Ovary (tissue), 9 donors: ENCODE results near the gene SNX5. TPM values are rescaled to one million over a fixed set of nuclear protein-coding genes. Genes with fewer than 3 reads are reported as not detected.

Experiments used
- DNase-seq, 5 donors: peaks; one replicate each; pipeline ENCODE4 v3.0.0-alpha.2; 2019 to 2020
- H3K27ac ChIP-seq, 2 donors: fragments of 200-600 bp; one replicate each; pipeline versions ENCODE4 v1.5.1 to v1.8.0; 2019 to 2022
- H3K27me3 ChIP-seq: fragments of 200-600 bp; one replicate; pipeline ENCODE4 v1.8.0; 2022
- H3K36me3 ChIP-seq: fragments of 200-600 bp; sonication (generic); one replicate; pipeline ENCODE4 v1.5.1; 2019
- H3K4me1 ChIP-seq: one replicate; pipeline ENCODE4 v1.8.1; 2013; ENCODE audit warnings: mild to moderate bottlenecking, moderate library complexity; ENCODE audit not compliant: insufficient read depth
- H3K4me3 ChIP-seq: fragments of 200-600 bp; sonication (generic); one replicate; pipeline ENCODE4 v1.5.1; 2017
- H3K9me3 ChIP-seq, 2 donors: fragments of 200-600 bp in 1 of 2; sonication (generic) in 1 of 2; one replicate each; pipeline versions ENCODE4 v1.5.1 to v1.8.1; 2013 to 2019; ENCODE audit warnings: mild to moderate bottlenecking in 1 of 2, moderate library complexity in 1 of 2
- EP300 ChIP-seq: sonication (generic); formaldehyde crosslinking; IDR thresholded peaks from one replicate; pipeline ENCODE4 v1.6.1; 2017; ENCODE audit warnings: antibody characterized with exemption
- POLR2A ChIP-seq: fragments of 450-650 bp; IDR thresholded peaks from one replicate; pipeline ENCODE4 v1.6.1; 2017; ENCODE audit warnings: antibody characterized with exemption, mild to moderate bottlenecking, moderate library complexity
- WGBS, 3 donors: extraction: QIAGEN DNeasy Blood & Tissue Kit in 1 of 3; methylation state at CpG; one replicate each; pipeline versions ENCODE4 v1.1.5 to v1.1.7; 2013 to 2017; 5-methylcytosine and 5-hydroxymethylcytosine counted together
- intact Hi-C, 4 donors: fragments of 100-400 bp; cut with DNase I; formaldehyde crosslinking; loops; one replicate each; pipeline versions ENCODE4 v1.11.0 to v1.15.1; 2022 to 2023
- polyA plus RNA-seq, 2 donors: library from polyadenylated mRNA; stranded (reverse); fragments of 200-250 nt in 1 of 2; fragments of 350-450 nt in 1 of 2; fragmentation: Illumina TruSeq in 1 of 2; extraction: RNeasy Lipid Tissue Mini Kit (QIAGEN cat#74804) in 1 of 2; gene quantifications; one replicate each; pipeline ENCODE4 v1.2.3, GENCODE V29; 2013 to 2014
- total RNA-seq, 7 donors: library from RNA; depleted of rRNA in 2 of 7; stranded (reverse); fragments of >200 nt in 2 of 7; fragmentation: NEBNext Ultra II Directional in 3 of 7; extraction: Animal tissue kit (Norgen Biotek cat#: 25700) in 3 of 7; gene quantifications; one replicate each; pipeline versions ENCODE4 v1.1.0 to v1.2.4, GENCODE V29; 2016 to 2023
- TF ChIP-seq, protein P1 (sequence below), 3 donors: fragments of 450-650 bp in 2 of 3; fragments of 200-600 bp in 1 of 3; IDR thresholded peaks; one replicate each; pipeline versions ENCODE4 v1.5.1 to v1.8.0; 2016 to 2022; ENCODE audit warnings: antibody characterized with exemption in 3 of 3, mild to moderate bottlenecking in 1 of 3
- donor health status: DM: no; HTN: no; CAD: no; lungs with moderate emphysema.
- donor health status: DM: no; HTN: no; CAD: no.
- donor health status: Bipolar disorder and iron deficiency.
- donor health status: DM: yes; HTN: yes; CAD: no.
- donor health status: DM: no; HTN: no; CAD: no.
- donor health status: DM: yes; HTN: yes; CAD: no.

Gene SNX5
- total and polyA plus RNA-seq, 9 donors, result 74.0 to 143 (median 101) TPM

DNA sequence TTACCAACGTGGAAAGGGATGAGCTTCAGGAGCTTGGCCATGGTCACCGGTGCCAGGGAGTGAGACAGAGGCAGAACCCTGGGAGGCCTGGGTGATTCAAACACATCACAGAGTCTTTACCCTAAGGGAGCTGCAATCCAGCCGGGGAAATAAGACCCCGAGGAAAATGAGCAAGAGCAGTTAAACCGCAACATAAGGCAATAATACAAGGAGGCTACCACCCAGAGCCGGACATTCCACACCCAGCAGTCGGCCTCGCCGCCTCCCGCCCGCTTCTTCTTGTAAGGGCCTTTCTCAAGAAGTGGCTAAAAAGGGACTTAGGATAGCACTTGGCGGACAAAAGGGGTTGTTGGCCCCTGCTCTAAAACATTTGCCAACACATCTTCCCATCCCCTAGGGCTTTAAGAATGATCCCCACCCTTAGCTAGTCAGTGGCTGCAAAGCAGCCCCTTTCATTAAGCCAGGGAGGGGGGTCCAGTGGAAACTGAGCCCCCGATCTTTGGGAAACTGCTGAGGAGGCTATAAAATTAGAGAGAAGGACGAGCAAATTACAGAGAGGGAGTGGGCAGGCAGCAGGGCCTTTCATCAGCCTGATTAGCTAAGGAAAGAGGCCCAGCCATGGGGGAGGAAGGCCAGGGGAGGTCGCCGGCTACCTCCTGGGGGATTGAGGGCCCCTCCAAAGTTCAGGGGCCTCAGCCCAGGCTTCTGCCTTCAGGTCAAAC is 34.3 kb downstream of the SNX5 start:
- Histone ChIP-seq H3K4me1 (peaks cover 20% of the 10 kb centered on the region), H3K9me3 (no peaks in the 10 kb centered on the region), H3K4me3 (no peak overlapping the region), H3K27ac (no peak overlapping the region), H3K27me3 (no peaks in the 10 kb centered on the region), H3K36me3 (no peaks in the 10 kb centered on the region)
- intact Hi-C loops, result no loop called here
- TF ChIP-seq POLR2A (no peak), EP300 (no peak)
- TF ChIP-seq, protein P1, sequence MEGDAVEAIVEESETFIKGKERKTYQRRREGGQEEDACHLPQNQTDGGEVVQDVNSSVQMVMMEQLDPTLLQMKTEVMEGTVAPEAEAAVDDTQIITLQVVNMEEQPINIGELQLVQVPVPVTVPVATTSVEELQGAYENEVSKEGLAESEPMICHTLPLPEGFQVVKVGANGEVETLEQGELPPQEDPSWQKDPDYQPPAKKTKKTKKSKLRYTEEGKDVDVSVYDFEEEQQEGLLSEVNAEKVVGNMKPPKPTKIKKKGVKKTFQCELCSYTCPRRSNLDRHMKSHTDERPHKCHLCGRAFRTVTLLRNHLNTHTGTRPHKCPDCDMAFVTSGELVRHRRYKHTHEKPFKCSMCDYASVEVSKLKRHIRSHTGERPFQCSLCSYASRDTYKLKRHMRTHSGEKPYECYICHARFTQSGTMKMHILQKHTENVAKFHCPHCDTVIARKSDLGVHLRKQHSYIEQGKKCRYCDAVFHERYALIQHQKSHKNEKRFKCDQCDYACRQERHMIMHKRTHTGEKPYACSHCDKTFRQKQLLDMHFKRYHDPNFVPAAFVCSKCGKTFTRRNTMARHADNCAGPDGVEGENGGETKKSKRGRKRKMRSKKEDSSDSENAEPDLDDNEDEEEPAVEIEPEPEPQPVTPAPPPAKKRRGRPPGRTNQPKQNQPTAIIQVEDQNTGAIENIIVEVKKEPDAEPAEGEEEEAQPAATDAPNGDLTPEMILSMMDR (IDR thresholded peaks at IDR 0.05), result no peak
- WGBS, 3 donors, result 75 to 85% (median 82%) methylated on average over 16 of the region's 16 CpGs
- peak in 1 of 5 donors; percentile 20 for DNase-seq

DNA sequence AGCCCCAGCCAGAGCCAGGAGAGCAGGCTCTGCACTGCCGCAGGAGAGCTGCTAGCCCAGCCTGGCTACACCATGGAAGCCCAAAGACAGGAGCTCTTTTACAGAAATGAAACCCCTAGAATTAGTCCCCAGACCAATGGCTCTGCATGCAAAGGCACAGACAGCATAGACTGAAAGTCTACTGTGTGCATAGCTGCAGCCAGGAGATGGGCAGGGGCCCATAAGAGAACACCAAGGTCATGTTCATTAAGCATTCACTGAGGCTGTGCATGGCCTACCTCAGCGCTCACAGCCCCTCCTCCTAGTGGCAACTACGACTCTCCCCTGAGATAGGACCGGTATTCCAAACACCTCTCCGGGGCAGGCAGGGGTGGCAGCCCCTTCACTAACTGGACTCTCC is 34.9 kb downstream of the SNX5 start:
- no peak overlapping the region for H3K27ac ChIP-seq
- intact Hi-C loops, result no loop called here

DNA sequence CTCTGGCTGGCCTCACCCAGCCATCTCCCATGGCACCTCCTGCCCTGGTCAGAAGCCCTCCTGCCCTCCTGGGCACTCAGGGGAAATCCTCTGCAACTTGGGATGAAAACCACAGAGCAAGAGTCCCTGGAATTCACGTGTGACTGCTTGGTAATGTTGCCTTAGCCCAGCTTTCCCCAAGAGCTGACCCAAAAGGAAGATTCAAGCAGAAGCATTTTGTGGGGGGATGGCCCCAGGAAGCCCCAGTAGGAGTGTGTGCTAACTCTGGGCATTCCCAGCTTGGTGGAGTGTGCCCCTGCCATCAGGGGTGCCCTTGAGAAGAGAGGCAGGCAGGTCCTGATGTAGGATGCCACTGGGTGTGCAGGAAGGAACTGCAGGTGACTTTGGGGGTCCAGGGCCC is 35.5 kb downstream of the SNX5 start:
- intact Hi-C loops, result no loop called here
- no peaks in the 10 kb centered on the region for H3K27me3 ChIP-seq
- 86 to 93% (median 90%) methylated on average over 1 of the region's 1 CpG for WGBS, 3 donors

More for the DNA sequence above, 34.9 kb downstream of the SNX5 start:
- WGBS, 3 donors, result 64 to 78% (median 64%) methylated on average over 5 of the region's 5 CpGs
- H3K27me3 ChIP-seq, result no peaks in the 10 kb centered on the region
- TF ChIP-seq, protein P1 (IDR thresholded peaks at IDR 0.05), result no peak
- TF ChIP-seq EP300 (no peak), POLR2A (no peak)
- H3K4me1 ChIP-seq, result peaks cover 18% of the 10 kb centered on the region
- no peaks in the 10 kb centered on the region for H3K36me3 ChIP-seq
- H3K9me3 ChIP-seq, result no peaks in the 10 kb centered on the region
- no peak for DNase-seq
- no peak overlapping the region for H3K4me3 ChIP-seq

DNA sequence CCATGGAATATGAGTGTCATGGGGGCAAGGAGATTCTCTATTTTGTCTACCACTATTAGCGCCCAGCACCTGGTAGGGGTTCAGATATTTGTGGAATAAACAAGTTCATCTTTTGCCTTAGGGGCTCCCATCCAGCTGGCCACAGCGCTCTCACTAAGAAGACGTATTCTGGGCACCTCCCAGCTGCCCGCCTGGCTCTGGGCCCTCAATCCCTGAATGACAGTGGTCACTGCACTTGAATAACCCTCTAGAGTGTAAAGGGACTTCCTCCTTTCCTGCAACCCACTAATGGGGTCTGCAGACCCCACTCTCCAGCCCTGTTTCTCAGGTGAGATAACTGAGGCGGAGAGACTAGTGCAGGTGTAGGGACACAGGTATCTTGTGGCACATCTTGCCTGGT is 36.2 kb downstream of the SNX5 start:
- Histone ChIP-seq H3K27me3 (no peaks in the 10 kb centered on the region), H3K27ac (no peak overlapping the region), H3K4me3 (no peak overlapping the region), H3K4me1 (peaks cover 13% of the 10 kb centered on the region), H3K9me3 (no peaks in the 10 kb centered on the region), H3K36me3 (no peaks in the 10 kb centered on the region)
- 91 to 95% (median 94%) methylated on average over 5 of the region's 5 CpGs for WGBS, 3 donors
- TF ChIP-seq POLR2A (no peak), EP300 (no peak)
- TF ChIP-seq, protein P1 (IDR thresholded peaks at IDR 0.05), result no peak
- intact Hi-C loops, result no loop called here
- DNase-seq, result no peak

More for the DNA sequence above, 35.5 kb downstream of the SNX5 start:
- H3K27ac ChIP-seq, result no peak overlapping the region
- peaks cover 16% of the 10 kb centered on the region for H3K4me1 ChIP-seq
- H3K36me3 ChIP-seq, result no peaks in the 10 kb centered on the region
- H3K4me3 ChIP-seq, result no peak overlapping the region
- H3K9me3 ChIP-seq, result no peaks in the 10 kb centered on the region
- TF ChIP-seq, protein P1 (IDR thresholded peaks at IDR 0.05), result no peak
- TF ChIP-seq POLR2A (no peak), EP300 (no peak)
- no peak for DNase-seq
